ENCODE measurements around the gene SUPT20H.
"Not testable (repeated sequence)": the region's sequence is repeated elsewhere in the genome, so short reads cannot be mapped to it uniquely, and the experiment has no call there.

Gene SUPT20H

GRCh38 chr13:37065890-37066526 lies 6.5 kb upstream of the SUPT20H start:
- H3K4me3 ChIP-seq (ENCODE audit: control insufficient read depth, low read depth, low read length), result no peak overlapping the region
- TF ChIP-seq CTCF (conservative IDR thresholded peaks at IDR 0.05; ENCODE audit: control insufficient read depth, insufficient read depth, low read depth, low read length), result no peak
- DNase-seq (ENCODE audit: low read depth), result no peak

GRCh38 chr13:37059848-37060192 lies 332 bp upstream of the SUPT20H start:
- TF ChIP-seq CTCF (conservative IDR thresholded peaks at IDR 0.05; ENCODE audit: control insufficient read depth, insufficient read depth, low read depth, low read length), result no peak
- DNase-seq (ENCODE audit: low read depth), result no peak
- peak overlapping the region; percentile 78 for H3K4me3 ChIP-seq (ENCODE audit: control insufficient read depth, low read depth, low read length)

GRCh38 chr13:37056228-37056627 lies 3.3 kb downstream of the SUPT20H start:
- not testable (repeated sequence) for DNase-seq (ENCODE audit: low read depth); H3K4me3 ChIP-seq (ENCODE audit: control insufficient read depth, low read depth, low read length)

- not testable (repeated sequence) for DNase-seq (ENCODE audit: low read depth); H3K4me3 ChIP-seq (ENCODE audit: control insufficient read depth, low read depth, low read length)
Measured at GRCh38 chr13:37053111-37053510, 6.4 kb downstream of the SUPT20H start.

GRCh38 chr13:37049810-37050209 lies 9.7 kb downstream of the SUPT20H start:
- DNase-seq (ENCODE audit: low read depth), result no peak
- TF ChIP-seq CTCF (conservative IDR thresholded peaks at IDR 0.05; ENCODE audit: control insufficient read depth, insufficient read depth, low read depth, low read length), result peak; percentile 22
- H3K4me3 ChIP-seq (ENCODE audit: control insufficient read depth, low read depth, low read length), result no peak overlapping the region

- DNase-seq (ENCODE audit: low read depth), result no peak
- no peak for TF ChIP-seq CTCF (conservative IDR thresholded peaks at IDR 0.05; ENCODE audit: control insufficient read depth, insufficient read depth, low read depth, low read length)
- no peak overlapping the region for H3K4me3 ChIP-seq (ENCODE audit: control insufficient read depth, low read depth, low read length)
Measured at GRCh38 chr13:37047846-37048245, 11.6 kb downstream of the SUPT20H start.

GRCh38 chr13:37047032-37047431 lies 12.5 kb downstream of the SUPT20H start:
- no peak overlapping the region for H3K4me3 ChIP-seq (ENCODE audit: control insufficient read depth, low read depth, low read length)
- no peak for DNase-seq (ENCODE audit: low read depth)
- TF ChIP-seq CTCF (conservative IDR thresholded peaks at IDR 0.05; ENCODE audit: control insufficient read depth, insufficient read depth, low read depth, low read length), result no peak

- TF ChIP-seq CTCF (conservative IDR thresholded peaks at IDR 0.05; ENCODE audit: control insufficient read depth, insufficient read depth, low read depth, low read length), result no peak
- no peak for DNase-seq (ENCODE audit: low read depth)
- H3K4me3 ChIP-seq (ENCODE audit: control insufficient read depth, low read depth, low read length), result no peak overlapping the region
Measured at GRCh38 chr13:37046062-37046461, 13.4 kb downstream of the SUPT20H start.
